Hepatocyte (in vitro differentiated cells): ENCODE data around the gene SEMA6C. TPM values are rescaled to one million over a fixed set of nuclear protein-coding genes. Genes with fewer than 3 reads are reported as not detected.

Experiments
- DNase-seq: peaks from one replicate; pipeline ENCODE4 v3.0.0-alpha.2; 2016; ENCODE audit warnings: low spot score
- H2AFZ ChIP-seq: fragments of 200-600 bp; sonication (generic); 2 replicates; pipeline ENCODE4 v1.6.0; 2016; ENCODE audit warnings: antibody characterized with exemption, mild to moderate bottlenecking
- H3K27ac ChIP-seq: fragments of 200-600 bp; sonication (generic); 2 replicates; pipeline ENCODE4 v1.5.1; 2016; ENCODE audit warnings: mild to moderate bottlenecking
- H3K27me3 ChIP-seq: fragments of 200-600 bp; sonication (generic); 2 replicates; pipeline ENCODE4 v1.6.1; 2016
- H3K36me3 ChIP-seq: fragments of 200-600 bp; sonication (generic); replicated peaks from 2 replicates; pipeline ENCODE4 v1.5.1; 2016; ENCODE audit warnings: low read depth; ENCODE audit not compliant: insufficient read depth
- H3K4me1 ChIP-seq: fragments of 200-600 bp; sonication (generic); 2 replicates; pipeline ENCODE4 v1.5.1; 2016; ENCODE audit warnings: mild to moderate bottlenecking, moderate library complexity; ENCODE audit not compliant: insufficient read depth
- H3K4me2 ChIP-seq: fragments of 200-600 bp; sonication (generic); 2 replicates; pipeline ENCODE4 v1.6.0; 2016
- H3K4me3 ChIP-seq: fragments of 200-600 bp; sonication (generic); 2 replicates; pipeline ENCODE4 v1.5.1; 2016; ENCODE audit warnings: mild to moderate bottlenecking
- H3K79me2 ChIP-seq: fragments of 200-600 bp; sonication (generic); 2 replicates; pipeline ENCODE4 v1.6.0; 2017; ENCODE audit warnings: mild to moderate bottlenecking
- H3K9me2 ChIP-seq: fragments of 200-600 bp; sonication (generic); replicated peaks from 2 replicates; pipeline ENCODE4 v1.6.0; 2017; ENCODE audit warnings: mild to moderate bottlenecking; ENCODE audit not compliant: insufficient read depth
- H3K9me3 ChIP-seq: fragments of 200-600 bp; sonication (generic); 2 replicates; pipeline ENCODE4 v1.5.1; 2016; ENCODE audit warnings: low read depth, mild to moderate bottlenecking
- H4K20me1 ChIP-seq: fragments of 200-600 bp; sonication (generic); 2 replicates; pipeline ENCODE4 v1.6.0; 2016; ENCODE audit warnings: mild to moderate bottlenecking; ENCODE audit not compliant: insufficient read depth, poor library complexity, severe bottlenecking
- EZH2 ChIP-seq: fragments of 200-600 bp; sonication (generic); IDR thresholded peaks from 2 replicates; pipeline ENCODE4 v1.6.1; 2016; ENCODE audit warnings: antibody characterized with exemption, mild to moderate bottlenecking, borderline replicate concordance
- EZH2phosphoT487 ChIP-seq: fragments of 200-600 bp; sonication (generic); IDR thresholded peaks from one replicate; pipeline ENCODE4 v1.6.1; 2018; ENCODE audit warnings: antibody characterized with exemption, mild to moderate bottlenecking, low read depth, moderate library complexity; ENCODE audit not compliant: unreplicated experiment, severe bottlenecking
- WGBS: methylation state at CpG from one replicate; pipeline ENCODE4 v1.1.6; 2016; ENCODE audit warnings: low lambda C conversion rate; ENCODE audit errors: missing lambda C conversion rate; 5-methylcytosine and 5-hydroxymethylcytosine counted together
- polyA plus RNA-seq: library from polyadenylated mRNA; unstranded; fragments of >200 nt; fragmentation: Nextera tagmentation; extraction: Ambion mirVana; gene quantifications from 2 replicates; pipeline ENCODE4 v1.2.1, GENCODE V29; 2016
- total RNA-seq: library from RNA; depleted of rRNA; stranded (reverse); fragments of >200 nt; gene quantifications from 2 replicates; pipeline ENCODE4 v1.2.3, GENCODE V29; 2014
- TF ChIP-seq, protein P1 (sequence below): fragments of 200-600 bp; sonication (generic); IDR thresholded peaks from 2 replicates; pipeline ENCODE4 v1.5.1; 2016; ENCODE audit warnings: antibody characterized with exemption, mild to moderate bottlenecking; ENCODE audit not compliant: poor library complexity

The SEMA6C gene
- total and polyA plus RNA-seq, 2 experiments from 2014 or later: 25.1 to 41.6 TPM

DNA sequence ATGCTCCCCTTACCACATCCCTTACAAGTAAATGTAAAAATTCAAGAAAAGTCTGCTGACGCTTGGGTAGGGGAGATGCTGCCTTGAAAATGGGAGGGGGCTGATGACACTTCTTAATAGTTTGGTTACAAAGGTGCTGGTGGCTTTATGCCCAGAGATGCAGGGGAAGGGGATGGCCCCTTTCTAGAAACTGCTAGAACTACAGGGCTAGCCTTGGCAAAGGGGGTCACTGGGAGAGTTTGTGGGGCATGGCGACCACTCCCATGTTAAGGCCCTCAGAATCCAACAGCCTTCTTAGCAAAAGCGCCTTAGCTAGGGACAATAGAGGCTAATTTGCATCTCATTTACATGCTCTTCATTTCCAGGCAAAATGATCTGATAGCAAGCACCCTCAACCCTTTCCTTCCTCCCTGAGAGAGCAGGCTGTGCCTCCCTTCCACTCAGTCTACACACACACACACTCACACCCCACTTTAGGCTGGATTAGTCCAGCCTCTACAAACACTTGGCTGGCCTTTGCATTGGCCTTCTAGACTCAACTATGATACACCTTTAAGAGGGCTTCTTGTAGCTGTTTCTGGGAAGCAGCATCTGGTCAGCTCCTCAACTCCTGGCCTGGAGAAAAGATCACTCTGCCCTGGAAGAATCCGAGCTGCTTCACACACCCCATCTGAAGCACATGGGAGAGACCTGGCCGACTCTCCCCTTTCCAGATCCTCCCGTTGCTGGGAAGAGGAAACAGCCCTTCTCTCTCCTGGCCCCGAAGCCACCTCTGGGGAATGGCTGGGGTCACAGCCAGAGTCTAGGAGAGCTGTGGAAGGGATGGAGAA lies 1.7 kb downstream of the SEMA6C start:
- no peak for DNase-seq
- Histone ChIP-seq H4K20me1 (no peaks in the 10 kb centered on the region), H3K4me1 (peaks cover 20% of the 10 kb centered on the region), H3K36me3 (no peaks in the 10 kb centered on the region), H3K79me2 (peaks cover 7% of the 10 kb centered on the region), H3K4me3 (no peak overlapping the region), H3K9me2 (no peaks in the 10 kb centered on the region), H3K27me3 (peaks cover 3% of the 10 kb centered on the region), H2AFZ (peak overlapping the region; percentile 45), H3K9me3 (no peaks in the 10 kb centered on the region), H3K4me2 (peak overlapping the region; percentile 91), H3K27ac (no peak overlapping the region)
- TF ChIP-seq, protein P1, sequence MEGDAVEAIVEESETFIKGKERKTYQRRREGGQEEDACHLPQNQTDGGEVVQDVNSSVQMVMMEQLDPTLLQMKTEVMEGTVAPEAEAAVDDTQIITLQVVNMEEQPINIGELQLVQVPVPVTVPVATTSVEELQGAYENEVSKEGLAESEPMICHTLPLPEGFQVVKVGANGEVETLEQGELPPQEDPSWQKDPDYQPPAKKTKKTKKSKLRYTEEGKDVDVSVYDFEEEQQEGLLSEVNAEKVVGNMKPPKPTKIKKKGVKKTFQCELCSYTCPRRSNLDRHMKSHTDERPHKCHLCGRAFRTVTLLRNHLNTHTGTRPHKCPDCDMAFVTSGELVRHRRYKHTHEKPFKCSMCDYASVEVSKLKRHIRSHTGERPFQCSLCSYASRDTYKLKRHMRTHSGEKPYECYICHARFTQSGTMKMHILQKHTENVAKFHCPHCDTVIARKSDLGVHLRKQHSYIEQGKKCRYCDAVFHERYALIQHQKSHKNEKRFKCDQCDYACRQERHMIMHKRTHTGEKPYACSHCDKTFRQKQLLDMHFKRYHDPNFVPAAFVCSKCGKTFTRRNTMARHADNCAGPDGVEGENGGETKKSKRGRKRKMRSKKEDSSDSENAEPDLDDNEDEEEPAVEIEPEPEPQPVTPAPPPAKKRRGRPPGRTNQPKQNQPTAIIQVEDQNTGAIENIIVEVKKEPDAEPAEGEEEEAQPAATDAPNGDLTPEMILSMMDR: no peak
- 54% methylated on average over 7 of the region's 7 CpGs for WGBS

DNA sequence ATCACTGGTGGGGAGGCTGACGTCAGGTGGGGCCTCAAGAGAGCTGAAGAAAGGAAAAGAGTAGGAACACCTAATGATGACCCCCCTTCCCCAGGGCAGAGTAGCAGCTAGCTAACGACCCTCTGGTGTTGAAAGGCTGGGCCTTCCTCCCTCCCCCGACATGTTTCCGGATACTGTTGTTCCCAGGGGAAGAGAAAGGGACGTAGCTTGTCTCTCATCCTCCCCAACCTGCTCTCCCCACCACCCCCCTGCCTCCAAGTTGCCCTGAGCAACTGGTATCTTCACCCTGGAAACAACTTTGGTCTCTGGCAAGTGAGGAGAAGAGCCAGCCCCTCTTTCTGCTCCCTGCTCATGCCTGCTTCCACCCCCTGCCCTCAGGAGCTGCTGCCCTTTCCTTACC lies 2.4 kb downstream of the SEMA6C start:
- Histone ChIP-seq H4K20me1 (no peaks in the 10 kb centered on the region), H3K4me2 (peak overlapping the region; percentile 91), H2AFZ (no peak overlapping the region), H3K4me1 (peaks cover 20% of the 10 kb centered on the region), H3K9me3 (no peaks in the 10 kb centered on the region), H3K79me2 (peaks cover 7% of the 10 kb centered on the region), H3K36me3 (no peaks in the 10 kb centered on the region), H3K27me3 (peaks cover 3% of the 10 kb centered on the region), H3K4me3 (no peak overlapping the region), H3K27ac (no peak overlapping the region), H3K9me2 (no peaks in the 10 kb centered on the region)
- 36% methylated on average over 4 of the region's 5 CpGs for WGBS
- TF ChIP-seq EZH2 (no peak), EZH2phosphoT487 (no peak)
- TF ChIP-seq, protein P1: no peak
- no peak for DNase-seq

DNA sequence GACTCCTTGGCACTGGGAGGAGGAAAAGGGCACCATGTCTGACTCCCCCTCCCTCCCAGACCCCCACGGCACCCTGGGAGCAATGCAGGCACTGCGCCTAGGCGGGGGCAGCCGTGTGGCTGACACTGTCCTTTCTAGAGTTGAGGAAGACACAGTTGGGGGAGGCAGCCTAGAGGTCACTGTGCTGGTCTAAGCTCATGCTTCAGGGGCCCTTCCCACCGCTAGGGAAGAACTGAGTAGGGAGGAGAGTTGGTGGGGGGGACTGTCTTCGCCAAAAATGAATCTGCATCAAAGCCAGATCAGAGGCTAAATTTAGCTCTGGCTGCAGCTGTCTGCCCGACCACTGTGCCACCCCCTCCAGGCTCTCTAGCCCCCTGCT lies 3.4 kb downstream of the SEMA6C start:
- no peak overlapping the region for H3K4me3 ChIP-seq
- H2AFZ ChIP-seq: no peak overlapping the region
- H3K9me3 ChIP-seq: no peaks in the 10 kb centered on the region
- no peaks in the 10 kb centered on the region for H4K20me1 ChIP-seq
- no peak overlapping the region for H3K27ac ChIP-seq
- H3K9me2 ChIP-seq: no peaks in the 10 kb centered on the region
- H3K4me1 ChIP-seq: peaks cover 17% of the 10 kb centered on the region
- no peak for TF ChIP-seq EZH2phosphoT487
- TF ChIP-seq, protein P1: no peak
- TF ChIP-seq EZH2: no peak
- no peaks in the 10 kb centered on the region for H3K36me3 ChIP-seq
- H3K4me2 ChIP-seq: no peak overlapping the region
- DNase-seq: no peak
- H3K27me3 ChIP-seq: peaks cover 3% of the 10 kb centered on the region
- 83% methylated on average over 7 of the region's 7 CpGs for WGBS
- H3K79me2 ChIP-seq: peaks cover 7% of the 10 kb centered on the region
